ENCODE results near the gene TMEM218.

The TMEM218 gene

DNA sequence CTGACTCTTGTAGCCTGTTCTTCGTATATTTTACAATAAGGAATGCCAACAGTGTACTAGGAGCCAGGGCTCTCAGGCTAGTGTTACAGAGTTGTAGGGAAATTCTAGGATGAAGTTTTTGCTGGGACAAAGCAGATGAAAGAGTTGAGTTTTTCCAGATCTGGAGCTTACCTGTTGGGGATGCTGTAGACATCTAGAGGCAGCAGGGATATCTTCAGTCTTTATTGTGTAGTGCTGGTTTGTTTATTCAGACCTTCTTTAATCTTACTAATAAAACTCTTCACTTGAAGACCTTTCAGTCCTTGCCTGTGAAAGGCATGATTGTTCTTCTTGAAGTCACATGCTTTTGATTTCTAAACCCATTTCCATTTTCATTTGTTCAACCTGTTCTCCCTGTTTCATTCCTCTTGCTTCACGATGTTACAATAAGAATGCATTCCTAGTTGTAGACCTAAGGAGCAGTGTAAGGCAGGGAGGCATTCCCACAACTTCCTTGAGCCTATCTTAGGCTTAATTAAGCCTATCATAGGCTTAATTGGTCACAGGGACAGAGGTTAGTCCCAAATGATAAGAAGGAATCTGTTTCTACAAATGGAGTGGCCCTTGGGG, 56.2 kb downstream of the TMEM218 start:
- TF ChIP-seq, protein P1, sequence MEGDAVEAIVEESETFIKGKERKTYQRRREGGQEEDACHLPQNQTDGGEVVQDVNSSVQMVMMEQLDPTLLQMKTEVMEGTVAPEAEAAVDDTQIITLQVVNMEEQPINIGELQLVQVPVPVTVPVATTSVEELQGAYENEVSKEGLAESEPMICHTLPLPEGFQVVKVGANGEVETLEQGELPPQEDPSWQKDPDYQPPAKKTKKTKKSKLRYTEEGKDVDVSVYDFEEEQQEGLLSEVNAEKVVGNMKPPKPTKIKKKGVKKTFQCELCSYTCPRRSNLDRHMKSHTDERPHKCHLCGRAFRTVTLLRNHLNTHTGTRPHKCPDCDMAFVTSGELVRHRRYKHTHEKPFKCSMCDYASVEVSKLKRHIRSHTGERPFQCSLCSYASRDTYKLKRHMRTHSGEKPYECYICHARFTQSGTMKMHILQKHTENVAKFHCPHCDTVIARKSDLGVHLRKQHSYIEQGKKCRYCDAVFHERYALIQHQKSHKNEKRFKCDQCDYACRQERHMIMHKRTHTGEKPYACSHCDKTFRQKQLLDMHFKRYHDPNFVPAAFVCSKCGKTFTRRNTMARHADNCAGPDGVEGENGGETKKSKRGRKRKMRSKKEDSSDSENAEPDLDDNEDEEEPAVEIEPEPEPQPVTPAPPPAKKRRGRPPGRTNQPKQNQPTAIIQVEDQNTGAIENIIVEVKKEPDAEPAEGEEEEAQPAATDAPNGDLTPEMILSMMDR (IDR thresholded peaks at IDR 0.05; ENCODE audit: low read depth, low read length): no peak
- DNase-seq (ENCODE audit: low read depth, low spot score): no peak
- in situ Hi-C loops (cut with HindIII; ENCODE audit: low sequenced_read_pairs): no loop called here
- no peak overlapping the region for H3K4me3 ChIP-seq (ENCODE audit: low read depth, low read length)

DNA sequence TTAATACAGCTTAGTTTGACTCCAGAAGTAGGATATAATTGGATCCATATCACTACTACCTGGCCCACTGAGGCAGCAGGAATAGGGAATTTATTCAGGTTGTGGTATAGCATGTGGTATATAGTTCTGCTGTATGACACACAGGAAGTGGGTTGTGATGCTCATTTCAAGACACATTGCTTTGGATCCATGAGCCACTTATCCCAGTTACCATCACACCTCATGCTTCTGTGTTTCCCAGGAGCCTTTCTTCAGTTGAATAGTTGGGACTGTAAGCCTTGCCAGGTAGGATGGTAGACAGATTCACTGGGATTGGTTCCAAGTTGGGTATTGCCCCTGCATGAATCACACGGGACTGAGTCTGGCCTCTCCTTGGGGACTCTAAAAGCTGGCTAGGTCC, 58.3 kb downstream of the TMEM218 start:
- in situ Hi-C loops (cut with HindIII; ENCODE audit: low sequenced_read_pairs): no loop called here
- H3K4me3 ChIP-seq (ENCODE audit: low read depth, low read length): no peak overlapping the region
- no peak for DNase-seq (ENCODE audit: low read depth, low spot score)
- TF ChIP-seq, protein P1 (IDR thresholded peaks at IDR 0.05; ENCODE audit: low read depth, low read length): no peak

DNA sequence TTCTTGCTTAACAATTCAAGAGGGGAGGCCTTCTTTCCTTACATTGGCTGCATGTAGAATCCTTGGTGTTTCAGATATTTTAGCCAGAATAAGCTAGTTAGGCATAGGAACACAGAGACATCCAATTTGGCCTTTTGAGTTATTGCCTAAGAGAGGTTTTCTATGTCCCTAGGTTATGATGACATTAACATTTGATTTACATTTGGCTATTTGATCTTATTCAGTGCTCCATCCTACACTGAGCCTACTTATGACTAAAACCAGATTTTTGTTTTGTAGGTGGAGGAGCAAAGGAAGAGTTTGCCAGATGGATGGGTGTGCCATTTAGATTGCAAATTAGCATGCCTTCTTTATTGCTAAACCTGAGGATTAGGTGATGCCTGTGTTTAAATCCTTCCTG, 59.4 kb downstream of the TMEM218 start:
- no peak for DNase-seq (ENCODE audit: low read depth, low spot score)
- TF ChIP-seq, protein P1 (IDR thresholded peaks at IDR 0.05; ENCODE audit: low read depth, low read length): no peak
- H3K4me3 ChIP-seq (ENCODE audit: low read depth, low read length): no peak overlapping the region
- in situ Hi-C loops (cut with HindIII; ENCODE audit: low sequenced_read_pairs): no loop called here

DNA sequence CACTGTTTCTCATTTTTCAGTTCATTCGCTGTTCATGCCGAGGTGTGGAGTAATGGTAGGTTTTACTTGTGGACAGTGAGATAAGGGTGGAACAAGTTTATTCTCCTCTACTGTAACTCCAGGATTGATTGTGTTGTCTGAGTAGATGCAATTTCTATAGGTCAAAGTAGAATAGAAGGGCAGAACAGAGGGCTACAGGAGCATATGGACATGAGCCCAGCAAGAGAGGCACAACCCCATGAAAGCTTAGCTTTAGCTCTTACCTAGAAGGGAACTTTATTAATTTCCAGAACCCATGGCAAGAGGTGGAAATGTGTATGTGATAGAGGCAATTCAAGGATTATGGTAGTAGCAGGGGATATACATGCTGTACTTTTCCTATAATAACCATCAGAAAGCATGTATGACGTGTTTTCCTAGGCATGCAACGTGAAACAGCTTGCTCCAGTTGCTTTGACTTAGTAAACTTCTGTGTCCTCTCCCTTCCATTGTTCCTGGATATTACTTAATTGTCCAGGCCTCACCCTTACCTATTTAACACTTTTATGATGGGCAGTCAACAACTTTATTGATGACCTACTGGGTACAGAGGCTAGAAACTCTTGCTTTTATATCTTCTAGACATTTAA, 62.1 kb downstream of the TMEM218 start:
- DNase-seq (ENCODE audit: low read depth, low spot score): no peak
- H3K4me3 ChIP-seq (ENCODE audit: low read depth, low read length): no peak overlapping the region
- in situ Hi-C loops (cut with HindIII; ENCODE audit: low sequenced_read_pairs): no loop called here
- TF ChIP-seq, protein P1 (IDR thresholded peaks at IDR 0.05; ENCODE audit: low read depth, low read length): no peak
